ENCODE data around the gene ADI1.

DNA sequence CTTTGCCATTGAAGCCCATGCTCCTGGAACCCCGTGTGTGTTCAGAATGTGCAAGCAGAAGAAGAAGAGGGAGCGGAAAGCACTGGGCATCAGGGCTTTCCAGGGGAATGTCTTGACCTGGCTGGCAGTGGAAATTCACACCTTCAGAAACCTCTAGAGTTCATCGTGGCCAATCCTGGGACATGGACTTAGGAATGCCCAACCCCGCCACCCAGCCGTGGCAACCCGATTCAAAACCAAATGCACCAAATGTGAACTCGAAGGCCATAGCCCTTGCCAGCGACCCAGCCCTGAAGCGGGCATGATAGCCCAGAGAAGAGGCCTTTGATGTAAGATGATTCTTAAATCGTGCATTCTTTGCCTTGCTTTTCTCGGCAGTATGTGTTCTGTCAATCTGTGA, 69.4 kb downstream of the ADI1 start:
- TF ChIP-seq CTBP1 (IDR thresholded peaks at IDR 0.05; ENCODE audit: borderline replicate concordance): no peak
- TF ChIP-seq SP1 (IDR thresholded peaks at IDR 0.05): no peak
- TF ChIP-seq ELF4 (IDR thresholded peaks at IDR 0.05): no peak
- TF ChIP-seq SUZ12 (IDR thresholded peaks at IDR 0.05): no peak
- TF ChIP-seq TARDBP (IDR thresholded peaks at IDR 0.05): no peak
- no peak for TF ChIP-seq FOXK2 (IDR thresholded peaks at IDR 0.05)
- TF ChIP-seq LEF1 (IDR thresholded peaks at IDR 0.05; ENCODE audit: borderline replicate concordance): no peak
- no peak for TF ChIP-seq FOXM1 (IDR thresholded peaks at IDR 0.05; ENCODE audit: borderline replicate concordance)
- TF ChIP-seq ARNT (IDR thresholded peaks at IDR 0.05): no peak
- no peak for TF ChIP-seq HDGF (IDR thresholded peaks at IDR 0.05; ENCODE audit: borderline replicate concordance)
- no peak for TF ChIP-seq FOXA1 (IDR thresholded peaks at IDR 0.05)
- TF ChIP-seq, protein P1, sequence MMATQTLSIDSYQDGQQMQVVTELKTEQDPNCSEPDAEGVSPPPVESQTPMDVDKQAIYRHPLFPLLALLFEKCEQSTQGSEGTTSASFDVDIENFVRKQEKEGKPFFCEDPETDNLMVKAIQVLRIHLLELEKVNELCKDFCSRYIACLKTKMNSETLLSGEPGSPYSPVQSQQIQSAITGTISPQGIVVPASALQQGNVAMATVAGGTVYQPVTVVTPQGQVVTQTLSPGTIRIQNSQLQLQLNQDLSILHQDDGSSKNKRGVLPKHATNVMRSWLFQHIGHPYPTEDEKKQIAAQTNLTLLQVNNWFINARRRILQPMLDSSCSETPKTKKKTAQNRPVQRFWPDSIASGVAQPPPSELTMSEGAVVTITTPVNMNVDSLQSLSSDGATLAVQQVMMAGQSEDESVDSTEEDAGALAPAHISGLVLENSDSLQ (IDR thresholded peaks at IDR 0.05): no peak
- no peak for TF ChIP-seq ZNF384 (IDR thresholded peaks at IDR 0.05)
- TF ChIP-seq BHLHE40 (IDR thresholded peaks at IDR 0.05; ENCODE audit: borderline replicate concordance): no peak
